ENCODE data around the gene MTOR.

- TF ChIP-seq CTCF (IDR thresholded peaks at IDR 0.05) (no peak), POLR2A (IDR thresholded peaks at IDR 0.05) (no peak)
Measured at GRCh38 chr1:11158291-11158690, 104.1 kb downstream of the MTOR start.

Measured in thyroid gland (tissue), 4 donors.